Measurements from ENCODE around the gene RNLS.

GRCh38 chr10:88592906-88593305 lies 9.8 kb upstream of the RNLS start:
- TF ChIP-seq KLF16 (tag by site-specific recombination; IDR thresholded peaks at IDR 0.05) (no peak), CTCF (tag by site-specific recombination; IDR thresholded peaks at IDR 0.05) (no peak), INSM2 (tag by site-specific recombination; IDR thresholded peaks at IDR 0.05) (no peak), HOXA7 (CRISPR knock-in tag; IDR thresholded peaks at IDR 0.05; ENCODE audit: borderline replicate concordance) (no peak)
